NCI-H1417 treated with DMSO at 0.1 percent for 48 hours (cell line): ENCODE measurements around the gene BMPR1B.

ENCODE experiments used
- DNase-seq: peaks from one replicate; lab custom pipeline; 2025; lab: John Stamatoyannopoulos, UW

BMPR1B gene

GRCh38 chr4:95188701-95189370, 431.1 kb downstream of the BMPR1B start:
- no peak for DNase-seq

GRCh38 chr4:95190751-95191436, 433.1 kb downstream of the BMPR1B start:
- peak; percentile 21 for DNase-seq

DNA sequence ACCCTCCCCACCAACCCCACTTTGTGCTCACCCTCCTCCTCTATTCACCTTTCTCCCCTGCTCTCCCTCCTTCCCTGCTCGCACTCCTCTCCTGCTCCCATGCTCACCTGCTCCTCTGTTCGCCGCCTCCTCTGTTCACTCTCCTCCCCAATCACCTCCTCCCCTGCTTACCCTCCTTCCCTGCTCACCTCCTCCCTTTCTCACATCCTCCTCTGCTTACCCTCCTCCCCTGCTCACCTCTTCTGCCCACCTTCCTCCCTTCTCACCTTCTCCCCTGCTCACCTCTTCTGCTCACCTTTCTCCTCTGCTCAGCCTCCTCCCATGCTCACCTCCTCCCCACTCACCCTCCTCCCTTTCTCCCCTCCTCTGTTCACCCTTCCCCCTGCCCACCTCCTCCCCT, 433.8 kb downstream of the BMPR1B start:
- no peak for DNase-seq

- no peak for DNase-seq
These were observed 435.9 kb downstream of the BMPR1B start for GRCh38 chr4:95193391-95194224.

GRCh38 chr4:95197353-95197752, 439.6 kb downstream of the BMPR1B start:
- DNase-seq, result no peak

DNA sequence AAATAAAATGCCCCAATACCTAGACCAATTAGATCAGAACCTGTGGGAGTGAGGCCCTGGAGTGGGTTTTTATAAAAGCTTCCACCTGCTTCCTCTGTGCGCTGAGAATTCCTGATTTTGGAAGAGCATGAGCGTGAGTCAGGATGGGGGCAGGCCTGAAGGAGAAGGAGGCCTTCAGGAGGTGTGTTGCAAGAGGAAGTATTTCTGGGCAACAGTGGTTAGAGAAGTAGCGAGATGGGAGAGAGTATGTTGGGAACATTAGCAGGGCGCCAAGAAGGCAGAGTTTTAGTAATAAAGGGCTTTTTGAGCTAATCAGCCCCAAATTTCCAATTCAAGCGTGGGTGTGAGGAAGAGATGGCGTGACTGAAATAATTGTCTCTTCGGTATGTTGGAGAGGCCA, 441.2 kb downstream of the BMPR1B start:
- DNase-seq, result no peak

- DNase-seq, result no peak
These were observed 446.6 kb downstream of the BMPR1B start for GRCh38 chr4:95204267-95204844.

- DNase-seq, result no peak
These were observed 447.1 kb downstream of the BMPR1B start for GRCh38 chr4:95204873-95205272.
